Tibial artery (tissue), 4 donors: ENCODE results near the gene DNMT3A.

Experiments used
- DNase-seq, 2 donors: peaks; one replicate each; pipeline ENCODE4 v3.0.0-alpha.2; 2019
- H3K27ac ChIP-seq, 2 donors: fragments of 200-600 bp; sonication (generic) in 1 of 2; 1 replicate in 1 of 2; 2 replicates in 1 of 2; pipeline ENCODE4 v1.5.1; 2018 to 2019; ENCODE audit warnings: mild to moderate bottlenecking in 1 of 2
- H3K27me3 ChIP-seq, 2 donors: fragments of 200-600 bp; sonication (generic) in 1 of 2; one replicate each; pipeline versions ENCODE4 v1.5.1 to v1.6.0; 2016 to 2019
- H3K36me3 ChIP-seq, 3 donors: fragments of 200-600 bp; sonication (generic) in 2 of 3; one replicate each; pipeline ENCODE4 v1.5.1; 2016 to 2019; ENCODE audit warnings: mild to moderate bottlenecking in 2 of 3
- H3K4me1 ChIP-seq, 4 donors: fragments of 200-600 bp; sonication (generic) in 2 of 4; 1 replicate in 3 of 4; 2 replicates in 1 of 4; pipeline ENCODE4 v1.5.1; 2016 to 2019
- H3K4me3 ChIP-seq, 2 donors: fragments of 200-600 bp; sonication (generic) in 1 of 2; 1 replicate in 1 of 2; 2 replicates in 1 of 2; pipeline ENCODE4 v1.5.1; 2018 to 2019; ENCODE audit warnings: mild to moderate bottlenecking in 2 of 2
- H3K9me3 ChIP-seq, 3 donors: fragments of 200-600 bp; sonication (generic) in 1 of 3; one replicate each; pipeline ENCODE4 v1.5.1; 2016 to 2019
- CTCF ChIP-seq, 2 experiments: fragments of 200-600 bp in 1 of 2; fragments of 450-650 bp in 1 of 2; IDR thresholded peaks; one replicate each; pipeline ENCODE4 v1.5.1; 2017 to 2019; ENCODE audit warnings: antibody characterized with exemption in 2 of 2, mild to moderate bottlenecking in 1 of 2, moderate library complexity in 1 of 2
- intact Hi-C: fragments of 100-400 bp; cut with DNase I; formaldehyde crosslinking; loops from one replicate; pipeline ENCODE4 v1.15.0; 2023; ENCODE audit warnings: low total_unique reads

The DNMT3A gene

GRCh38 chr2:25284756-25285155, 57.0 kb downstream of the DNMT3A start:
- intact Hi-C loops = no loop called here
- H3K36me3 ChIP-seq = peaks cover 7 to 39% (median 30%) of the 10 kb centered on the region in 3 donors
- H3K27me3 ChIP-seq = no peaks in the 10 kb centered on the region
- DNase-seq = no peak
- H3K4me1 ChIP-seq = no peaks in the 10 kb centered on the region
- TF ChIP-seq CTCF (IDR thresholded peaks at IDR 0.05) = no peak
- H3K9me3 ChIP-seq = no peaks in the 10 kb centered on the region
- no peak overlapping the region for H3K4me3 ChIP-seq
- no peak overlapping the region for H3K27ac ChIP-seq

GRCh38 chr2:25283921-25284320, 57.8 kb downstream of the DNMT3A start:
- TF ChIP-seq CTCF (IDR thresholded peaks at IDR 0.05) = no peak
- DNase-seq = no peak
- Histone ChIP-seq H3K9me3 (no peaks in the 10 kb centered on the region), H3K27me3 (no peaks in the 10 kb centered on the region), H3K4me3 (no peak overlapping the region), H3K4me1 (peaks cover 0 to 8% (median 3%) of the 10 kb centered on the region in 4 donors), H3K36me3 (peaks cover 7 to 39% (median 30%) of the 10 kb centered on the region in 3 donors), H3K27ac (no peak overlapping the region)
- intact Hi-C loops = no loop called here

DNA sequence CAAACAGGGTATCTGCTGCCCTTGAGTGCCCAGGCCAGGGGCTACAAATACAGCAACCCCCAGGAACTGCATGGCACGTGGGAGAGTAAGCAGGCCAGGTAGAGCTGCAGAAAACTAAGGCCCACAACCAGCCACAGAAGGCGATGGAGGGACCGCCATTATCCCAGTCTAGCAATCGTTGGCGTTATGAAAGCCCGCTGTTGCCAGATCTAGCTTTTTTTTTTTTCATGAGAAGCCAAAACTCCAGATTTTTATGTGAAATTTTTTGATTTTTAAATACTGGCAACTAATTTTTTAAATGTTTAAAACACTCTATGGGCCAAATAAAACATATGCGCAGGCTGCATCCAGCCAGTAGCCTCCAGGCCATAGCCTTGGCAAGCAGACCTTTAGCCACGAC, 59.8 kb downstream of the DNMT3A start:
- TF ChIP-seq CTCF (IDR thresholded peaks at IDR 0.05) = no peak
- H3K4me3 ChIP-seq = no peak overlapping the region
- no peaks in the 10 kb centered on the region for H3K9me3 ChIP-seq
- DNase-seq = no peak
- intact Hi-C loops = no loop called here
- H3K27me3 ChIP-seq = no peaks in the 10 kb centered on the region
- peaks cover 7 to 35% (median 30%) of the 10 kb centered on the region in 3 donors for H3K36me3 ChIP-seq
- H3K4me1 ChIP-seq = peaks cover 0 to 26% (median 18%) of the 10 kb centered on the region in 4 donors
- H3K27ac ChIP-seq = no peak overlapping the region

GRCh38 chr2:25281522-25281921, 60.2 kb downstream of the DNMT3A start:
- no peak for DNase-seq
- intact Hi-C loops = no loop called here
- peaks cover 7 to 33% (median 30%) of the 10 kb centered on the region in 3 donors for H3K36me3 ChIP-seq

DNA sequence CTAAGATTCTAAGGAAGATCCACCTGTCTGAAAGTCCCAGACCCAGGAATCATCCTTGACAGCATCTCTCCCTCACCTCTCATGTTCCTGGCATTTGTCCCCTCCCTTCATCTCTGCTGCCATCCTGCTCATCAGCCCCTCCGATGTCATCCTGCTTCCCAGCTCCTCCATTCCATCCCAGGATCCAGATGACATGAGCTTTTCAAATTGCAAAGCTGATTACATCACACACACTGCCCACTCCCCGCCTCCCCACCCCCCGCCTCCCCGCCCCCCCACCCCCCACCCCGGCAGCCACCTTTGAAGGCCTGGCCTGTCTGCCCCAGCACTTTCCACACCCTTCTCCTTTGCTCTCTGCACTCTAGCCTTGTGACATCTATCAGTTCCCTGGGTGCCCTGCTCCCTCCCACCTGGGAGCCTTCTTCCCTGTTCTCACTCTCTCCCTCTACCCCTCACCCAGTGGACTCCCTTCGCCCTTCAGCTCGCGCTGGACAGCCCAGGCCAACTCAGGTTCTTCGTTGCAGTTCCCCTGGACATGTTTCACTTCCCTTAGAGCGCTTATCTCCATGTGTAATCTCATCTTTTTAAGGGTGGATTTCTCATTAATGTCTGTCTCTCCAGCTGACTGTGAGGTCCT, 61.6 kb downstream of the DNMT3A start:
- H3K27me3 ChIP-seq = no peaks in the 10 kb centered on the region
- no peaks in the 10 kb centered on the region for H3K9me3 ChIP-seq
- TF ChIP-seq CTCF (IDR thresholded peaks at IDR 0.05) = no peak
- peaks cover 0 to 42% (median 24%) of the 10 kb centered on the region in 4 donors for H3K4me1 ChIP-seq
- intact Hi-C loops = no loop called here
- peak overlapping the region; percentile 77 to 80 for H3K27ac ChIP-seq
- peaks cover 7 to 30% (median 21%) of the 10 kb centered on the region in 3 donors for H3K36me3 ChIP-seq
- DNase-seq = no peak
- H3K4me3 ChIP-seq = no peak overlapping the region

More at GRCh38 chr2:25281522-25281921, 60.2 kb downstream of the DNMT3A start:
- peaks cover 0 to 31% (median 22%) of the 10 kb centered on the region in 4 donors for H3K4me1 ChIP-seq
- H3K4me3 ChIP-seq = no peak overlapping the region
- no peak overlapping the region for H3K27ac ChIP-seq
- no peaks in the 10 kb centered on the region for H3K9me3 ChIP-seq
- no peak for TF ChIP-seq CTCF (IDR thresholded peaks at IDR 0.05)
- no peaks in the 10 kb centered on the region for H3K27me3 ChIP-seq
